ENCODE measurements around the gene RNF150.

The RNF150 gene

GRCh38 chr4:140903522-140904475, 229.5 kb downstream of the RNF150 start:
- H3K4me3 ChIP-seq (ENCODE audit: low read depth, low read length): no peak overlapping the region
- DNase-seq (ENCODE audit: low read depth): no peak
- TF ChIP-seq, protein P1, sequence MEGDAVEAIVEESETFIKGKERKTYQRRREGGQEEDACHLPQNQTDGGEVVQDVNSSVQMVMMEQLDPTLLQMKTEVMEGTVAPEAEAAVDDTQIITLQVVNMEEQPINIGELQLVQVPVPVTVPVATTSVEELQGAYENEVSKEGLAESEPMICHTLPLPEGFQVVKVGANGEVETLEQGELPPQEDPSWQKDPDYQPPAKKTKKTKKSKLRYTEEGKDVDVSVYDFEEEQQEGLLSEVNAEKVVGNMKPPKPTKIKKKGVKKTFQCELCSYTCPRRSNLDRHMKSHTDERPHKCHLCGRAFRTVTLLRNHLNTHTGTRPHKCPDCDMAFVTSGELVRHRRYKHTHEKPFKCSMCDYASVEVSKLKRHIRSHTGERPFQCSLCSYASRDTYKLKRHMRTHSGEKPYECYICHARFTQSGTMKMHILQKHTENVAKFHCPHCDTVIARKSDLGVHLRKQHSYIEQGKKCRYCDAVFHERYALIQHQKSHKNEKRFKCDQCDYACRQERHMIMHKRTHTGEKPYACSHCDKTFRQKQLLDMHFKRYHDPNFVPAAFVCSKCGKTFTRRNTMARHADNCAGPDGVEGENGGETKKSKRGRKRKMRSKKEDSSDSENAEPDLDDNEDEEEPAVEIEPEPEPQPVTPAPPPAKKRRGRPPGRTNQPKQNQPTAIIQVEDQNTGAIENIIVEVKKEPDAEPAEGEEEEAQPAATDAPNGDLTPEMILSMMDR (IDR thresholded peaks at IDR 0.05; ENCODE audit: insufficient read depth, low read depth, low read length, missing control alignments): no peak

- no peak overlapping the region for H3K4me3 ChIP-seq (ENCODE audit: low read depth, low read length)
- DNase-seq (ENCODE audit: low read depth): no peak
- TF ChIP-seq, protein P1 (IDR thresholded peaks at IDR 0.05; ENCODE audit: insufficient read depth, low read depth, low read length, missing control alignments): no peak
Measured at GRCh38 chr4:140901736-140902336, 231.4 kb downstream of the RNF150 start.

- DNase-seq (ENCODE audit: low read depth): no peak
- H3K4me3 ChIP-seq (ENCODE audit: low read depth, low read length): no peak overlapping the region
- TF ChIP-seq, protein P1 (IDR thresholded peaks at IDR 0.05; ENCODE audit: insufficient read depth, low read depth, low read length, missing control alignments): no peak
Measured at GRCh38 chr4:140893939-140894338, 239.3 kb downstream of the RNF150 start.

DNA sequence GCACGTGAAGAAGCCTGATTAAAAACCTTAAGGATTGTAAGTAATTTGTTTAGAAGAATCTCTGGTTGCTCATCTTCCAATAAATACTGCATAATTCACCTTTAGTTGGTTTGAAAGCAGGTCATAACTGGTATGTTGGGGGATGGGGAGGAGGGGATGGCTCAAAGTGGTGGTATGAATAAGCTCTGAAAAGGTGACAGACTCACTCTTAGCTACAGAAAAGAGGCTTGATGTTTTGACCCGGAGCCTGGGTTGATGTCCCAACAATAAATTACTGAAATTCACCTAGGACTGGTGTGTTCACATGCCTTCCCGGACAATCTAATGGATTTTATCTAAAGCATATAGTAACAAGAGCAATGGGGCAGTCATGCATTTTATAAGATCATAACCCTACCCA, 245.2 kb downstream of the RNF150 start:
- TF ChIP-seq, protein P1 (IDR thresholded peaks at IDR 0.05; ENCODE audit: insufficient read depth, low read depth, low read length, missing control alignments): no peak
- no peak overlapping the region for H3K4me3 ChIP-seq (ENCODE audit: low read depth, low read length)
- DNase-seq (ENCODE audit: low read depth): no peak

DNA sequence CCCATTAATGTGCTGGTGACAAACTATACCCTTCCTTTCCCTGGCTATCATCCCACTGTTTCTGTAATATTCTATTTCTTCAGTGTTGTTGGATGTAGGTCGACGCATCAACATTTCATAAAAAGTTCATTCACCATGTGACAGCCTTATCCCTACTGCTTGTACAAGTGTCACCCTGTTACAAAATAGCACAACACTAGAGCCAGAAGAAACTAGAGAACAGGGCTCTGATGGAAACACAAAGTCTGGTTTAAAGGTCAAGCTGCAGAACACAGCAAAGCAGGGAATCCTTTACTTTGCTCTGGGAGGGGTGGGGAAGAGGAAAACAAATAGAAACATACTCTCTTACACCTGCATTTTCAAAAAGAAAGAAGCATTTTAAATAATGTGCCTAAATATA, 245.8 kb downstream of the RNF150 start:
- TF ChIP-seq, protein P1 (IDR thresholded peaks at IDR 0.05; ENCODE audit: insufficient read depth, low read depth, low read length, missing control alignments): no peak
- no peak for DNase-seq (ENCODE audit: low read depth)
- no peak overlapping the region for H3K4me3 ChIP-seq (ENCODE audit: low read depth, low read length)

DNA sequence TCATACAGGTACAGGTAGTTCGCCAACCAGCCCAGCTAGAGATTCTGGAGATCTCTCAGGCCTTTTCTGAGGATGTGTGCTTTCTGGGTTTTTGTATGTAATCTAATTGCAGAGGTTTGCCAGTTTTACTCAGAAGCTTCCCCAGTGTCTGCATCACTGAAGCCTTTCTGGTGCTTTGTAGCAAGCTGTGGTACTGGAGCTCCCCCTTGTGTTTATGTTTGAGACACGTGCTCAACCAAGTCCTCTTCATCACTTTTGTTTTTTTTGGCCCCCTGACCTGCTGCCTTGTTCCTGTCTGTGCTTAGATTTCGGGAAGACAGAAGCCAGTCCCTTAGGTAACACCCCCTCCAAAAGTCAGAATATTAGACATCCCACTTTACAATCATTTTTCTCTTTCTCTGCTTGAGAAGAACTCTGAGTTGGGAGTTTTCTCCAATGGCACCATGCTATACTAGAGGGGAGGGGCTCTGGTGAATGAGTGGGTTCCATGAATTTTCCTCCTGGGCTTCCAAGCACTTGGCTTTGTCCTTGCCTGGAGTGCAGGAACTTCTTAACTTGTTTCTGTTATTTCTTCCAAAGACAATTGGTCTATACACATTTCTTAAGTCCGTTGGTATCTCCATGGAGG, 248.7 kb downstream of the RNF150 start:
- TF ChIP-seq, protein P1 (IDR thresholded peaks at IDR 0.05; ENCODE audit: insufficient read depth, low read depth, low read length, missing control alignments): peak; percentile 86
- peak; percentile 82 for DNase-seq (ENCODE audit: low read depth)
- no peak overlapping the region for H3K4me3 ChIP-seq (ENCODE audit: low read depth, low read length)

Data from GM12865 (cell line).